HG02678 (cell line): Measurements from ENCODE around the gene ATP1B2.
"Not testable (repeated sequence)": the region's sequence is repeated elsewhere in the genome, so short reads cannot be mapped to it uniquely, and the experiment has no call there.

ENCODE experiments used
- ATAC-seq: cut with Tn5 transposase; IDR thresholded peaks from one replicate; pipeline ENCODE4 v1.9.1; 2021; ENCODE audit warnings: mild to moderate bottlenecking, moderate library complexity; ENCODE audit not compliant: unreplicated experiment

The ATP1B2 gene

DNA sequence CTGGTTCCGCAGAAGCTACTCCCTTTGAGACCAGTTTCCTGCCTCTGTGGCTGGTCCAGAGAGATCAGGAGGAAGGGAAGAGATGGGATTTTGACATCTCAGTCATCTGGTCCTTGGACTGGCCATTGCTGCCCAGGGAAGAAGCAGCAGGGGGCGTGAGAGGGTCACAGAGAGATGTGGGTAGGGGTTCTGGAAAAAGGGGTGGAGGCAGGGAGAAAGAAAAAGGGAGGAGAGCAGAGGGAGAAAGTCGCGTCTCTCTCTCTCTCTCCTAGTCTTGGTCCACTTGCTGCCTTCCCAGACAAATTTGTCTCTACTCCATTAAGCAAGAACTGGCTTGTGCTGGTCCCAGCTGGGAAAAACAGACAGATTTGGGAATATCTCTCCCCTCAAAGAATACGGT lies 16.3 kb upstream of the ATP1B2 start:
- ATAC-seq: no peak

DNA sequence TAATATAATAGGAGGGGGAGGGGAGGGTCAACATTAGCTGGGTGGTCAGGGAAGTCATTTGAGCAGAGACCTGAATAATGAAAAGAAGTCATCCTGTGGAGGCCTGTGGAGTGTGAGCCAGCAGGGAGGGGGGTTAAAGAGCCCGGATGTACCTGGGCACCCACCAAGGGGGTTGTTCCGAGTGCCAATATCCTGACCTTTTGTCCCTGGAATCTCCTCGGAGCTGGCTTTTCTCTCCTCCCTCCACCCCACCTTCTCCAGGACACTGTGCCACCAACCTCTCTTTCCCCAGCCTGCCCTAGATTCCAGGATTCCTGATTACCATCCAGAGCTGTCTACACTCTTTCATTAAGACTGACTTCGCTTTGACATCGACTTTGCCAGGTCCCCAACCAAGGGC lies 14.6 kb upstream of the ATP1B2 start:
- ATAC-seq: no peak

DNA sequence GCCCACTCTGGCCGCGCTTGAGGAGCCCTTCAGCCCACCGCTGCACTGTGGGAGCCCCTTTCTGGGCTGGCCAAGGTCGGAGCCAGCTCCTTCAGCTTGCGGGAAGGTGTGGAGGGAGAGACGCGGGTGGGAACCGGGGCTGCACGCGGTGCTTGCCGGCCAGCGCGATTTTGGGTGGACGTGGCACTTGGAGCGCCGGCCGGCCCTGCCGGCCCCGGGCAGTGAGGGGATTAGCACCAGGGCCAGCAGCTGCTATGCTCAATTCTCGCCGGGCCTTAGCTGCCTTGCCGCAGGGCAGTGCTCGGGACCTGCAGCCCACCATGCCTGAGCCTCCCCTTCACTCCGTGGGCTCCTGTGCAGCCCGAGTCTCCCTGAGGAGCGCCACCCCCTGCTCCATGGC lies 9.9 kb upstream of the ATP1B2 start:
- ATAC-seq: no peak

DNA sequence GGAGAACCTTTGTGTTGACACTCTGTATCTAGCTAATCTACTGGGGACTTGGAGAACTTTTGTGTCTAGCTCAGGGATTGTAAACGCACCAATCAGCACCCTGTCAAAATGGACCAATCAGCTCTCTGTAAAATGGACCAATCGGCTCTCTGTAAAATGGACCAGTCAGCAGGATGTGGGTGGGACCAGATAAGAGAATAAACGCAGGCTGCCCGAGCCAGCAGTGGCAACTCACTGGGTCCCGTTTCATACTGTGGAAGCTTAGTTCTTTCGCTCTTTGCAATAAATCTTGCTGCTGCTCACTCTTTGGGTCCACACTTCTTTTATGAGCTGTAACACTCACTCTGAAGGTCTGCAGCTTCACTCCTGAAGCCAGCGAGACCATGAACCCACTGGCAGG lies 9.1 kb upstream of the ATP1B2 start:
- not testable (repeated sequence) for ATAC-seq

DNA sequence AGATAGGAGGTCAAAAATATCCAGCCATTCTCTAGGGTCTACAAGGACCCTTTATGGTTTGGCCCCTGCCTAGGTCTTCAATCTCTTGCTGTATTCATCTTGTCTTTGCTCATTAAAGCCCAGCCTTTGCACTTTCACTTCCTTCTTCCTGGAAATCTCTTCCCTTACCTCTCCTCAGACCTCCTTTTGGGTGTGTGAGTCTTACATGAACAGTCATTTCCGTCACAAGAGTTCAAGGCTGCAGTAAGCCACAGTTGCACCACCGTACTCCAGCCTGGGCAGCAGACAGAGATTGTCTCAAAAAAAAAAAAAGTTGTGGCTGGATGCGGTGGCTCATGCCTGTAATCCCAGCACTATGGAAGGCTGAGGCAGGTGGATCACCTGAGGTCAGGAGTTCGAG lies 6.0 kb upstream of the ATP1B2 start:
- no peak for ATAC-seq

DNA sequence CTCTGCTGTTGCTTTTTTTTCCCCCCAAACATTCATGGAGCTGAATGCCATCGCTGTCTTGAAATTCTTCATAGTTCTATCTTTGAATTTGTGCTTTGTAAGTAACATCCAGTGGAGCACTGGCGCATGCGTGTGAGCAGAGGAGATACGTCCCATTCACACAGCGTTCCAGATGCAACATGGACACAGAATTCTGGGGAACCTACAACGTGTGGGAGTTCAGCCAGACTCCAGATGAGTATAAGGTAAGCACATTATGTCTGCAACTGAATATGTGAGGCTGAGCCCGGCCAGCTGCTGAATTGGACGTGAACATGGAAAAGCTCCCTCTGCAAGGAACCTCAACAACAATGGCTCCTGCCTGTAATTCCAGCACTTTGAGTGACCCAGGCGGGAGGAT lies 4.3 kb upstream of the ATP1B2 start:
- no peak for ATAC-seq

DNA sequence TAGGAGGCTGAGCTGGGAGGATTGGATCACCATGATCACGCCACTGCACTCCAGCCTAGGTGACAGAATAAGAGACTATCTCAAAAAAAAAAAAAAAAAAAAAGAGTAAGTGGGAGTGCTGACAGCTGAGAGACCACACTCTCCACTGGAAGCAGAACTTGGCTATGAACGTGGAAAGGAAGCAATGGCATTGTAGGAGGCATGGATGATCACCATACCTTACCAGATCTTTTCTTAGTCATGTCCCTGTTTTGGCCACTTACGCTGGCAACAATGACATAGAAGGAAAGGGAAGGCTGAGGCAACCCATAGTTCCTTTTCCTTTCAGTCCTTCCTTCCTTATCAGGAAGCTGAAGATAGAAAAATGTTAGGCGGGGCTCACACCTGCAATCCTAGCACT lies 3.7 kb upstream of the ATP1B2 start:
- no peak for ATAC-seq

DNA sequence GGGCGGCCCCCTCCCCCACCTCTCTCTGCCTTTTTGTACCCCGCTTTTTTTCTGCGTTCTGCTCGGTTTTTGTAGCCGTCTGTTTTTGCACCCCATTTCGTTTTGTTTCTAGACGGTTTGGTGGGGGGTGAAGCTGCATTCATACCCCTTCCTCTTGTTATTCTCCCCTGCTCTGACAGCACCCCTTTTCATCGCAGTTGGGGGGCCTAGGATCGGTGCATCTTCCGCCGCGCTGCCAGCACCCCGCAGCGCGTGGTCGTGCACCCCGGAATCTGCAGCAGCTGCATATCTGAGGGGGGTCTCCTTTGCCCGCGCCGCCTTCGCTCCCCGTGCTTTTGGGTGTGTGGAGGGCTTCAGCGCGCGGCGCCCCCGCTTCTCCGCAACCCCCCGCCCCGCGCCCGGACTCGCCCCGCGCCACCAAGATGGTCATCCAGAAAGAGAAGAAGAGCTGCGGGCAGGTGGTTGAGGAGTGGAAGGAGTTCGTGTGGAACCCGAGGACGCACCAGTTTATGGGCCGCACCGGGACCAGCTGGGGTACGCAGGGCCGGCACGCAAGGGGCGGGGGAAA lies 455 bp downstream of the ATP1B2 start:
- ATAC-seq: no peak

DNA sequence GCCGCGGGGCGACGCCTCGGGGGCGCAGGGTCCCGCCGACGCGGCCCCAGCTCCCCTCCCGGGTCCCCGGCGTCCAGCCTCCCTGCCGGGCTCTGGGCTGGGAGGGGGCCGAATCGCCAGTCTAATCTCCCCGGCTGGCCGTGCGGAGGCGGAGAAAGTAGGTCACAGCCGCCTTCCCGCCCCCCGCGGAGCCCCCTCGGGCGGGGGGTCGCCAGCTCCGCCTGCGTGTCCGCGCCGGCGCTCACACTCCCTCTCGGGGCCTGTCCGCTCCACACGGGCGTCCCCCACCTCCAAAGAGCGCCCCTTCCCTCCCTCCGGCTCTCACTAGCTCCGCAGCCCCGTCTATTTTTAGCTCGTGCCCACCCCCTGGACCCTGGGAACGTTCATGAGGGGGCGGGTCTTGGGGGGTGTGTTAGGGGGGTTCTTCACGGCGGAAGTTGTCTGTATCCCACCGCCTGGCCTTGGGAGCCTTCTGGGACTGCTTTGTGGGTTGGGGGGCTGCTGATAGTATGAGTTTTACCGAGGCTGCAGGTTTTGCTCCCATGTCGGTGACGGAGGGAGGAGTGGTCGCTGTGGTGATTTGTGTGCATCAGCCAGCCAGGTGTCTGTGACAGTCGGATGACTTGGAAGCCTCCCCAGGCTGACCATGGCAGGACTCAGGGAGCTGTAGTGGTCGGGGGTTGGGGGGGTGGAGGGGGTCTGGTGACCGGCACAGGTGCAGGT lies 1.1 kb downstream of the ATP1B2 start:
- ATAC-seq: no peak

DNA sequence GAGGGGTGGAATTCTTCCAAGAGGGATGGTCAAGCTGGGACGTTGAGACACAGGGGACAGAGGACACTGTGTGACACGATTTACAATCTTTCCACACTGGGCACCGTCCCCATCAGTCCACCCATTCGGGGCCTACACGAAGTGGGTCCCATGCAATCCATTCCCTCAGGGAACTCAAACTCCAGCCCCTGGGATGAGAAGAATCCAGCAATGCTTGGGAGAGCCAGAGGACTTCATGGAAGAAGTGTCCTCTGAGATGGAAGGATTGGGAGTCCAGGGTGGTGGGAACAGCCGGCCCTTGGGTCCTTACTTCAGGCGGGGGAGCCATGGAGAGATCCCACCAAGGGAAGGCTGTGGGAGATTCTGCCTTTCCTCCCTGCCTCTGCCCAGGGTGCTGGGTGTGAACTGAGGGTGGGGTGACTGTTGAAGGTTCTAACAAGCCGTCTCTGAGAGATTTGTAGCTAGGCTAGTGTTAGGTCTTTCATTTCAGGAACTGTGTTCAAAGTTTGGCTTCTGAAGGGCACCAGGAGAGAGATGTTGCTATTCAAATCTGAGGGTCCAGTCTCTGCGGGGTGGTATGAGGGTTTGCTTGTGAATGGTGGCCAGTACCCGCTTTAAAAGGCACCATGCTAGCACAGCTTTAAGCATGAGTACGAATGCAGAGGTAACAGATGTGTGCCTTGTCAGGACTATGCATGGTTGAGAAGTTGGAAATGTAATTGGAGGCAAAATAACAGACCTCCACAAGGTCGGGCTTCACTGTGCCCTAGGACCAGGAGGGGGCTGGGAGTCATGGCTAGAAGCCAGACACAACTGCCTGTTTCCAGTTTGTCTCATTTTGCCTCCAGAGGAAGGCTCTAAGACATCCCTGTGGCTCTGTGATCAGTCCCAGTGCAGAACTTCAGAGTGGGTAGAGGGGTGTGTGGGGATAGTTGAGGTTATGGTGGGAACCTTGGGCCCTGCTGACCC lies 1.9 kb downstream of the ATP1B2 start:
- ATAC-seq: no peak

DNA sequence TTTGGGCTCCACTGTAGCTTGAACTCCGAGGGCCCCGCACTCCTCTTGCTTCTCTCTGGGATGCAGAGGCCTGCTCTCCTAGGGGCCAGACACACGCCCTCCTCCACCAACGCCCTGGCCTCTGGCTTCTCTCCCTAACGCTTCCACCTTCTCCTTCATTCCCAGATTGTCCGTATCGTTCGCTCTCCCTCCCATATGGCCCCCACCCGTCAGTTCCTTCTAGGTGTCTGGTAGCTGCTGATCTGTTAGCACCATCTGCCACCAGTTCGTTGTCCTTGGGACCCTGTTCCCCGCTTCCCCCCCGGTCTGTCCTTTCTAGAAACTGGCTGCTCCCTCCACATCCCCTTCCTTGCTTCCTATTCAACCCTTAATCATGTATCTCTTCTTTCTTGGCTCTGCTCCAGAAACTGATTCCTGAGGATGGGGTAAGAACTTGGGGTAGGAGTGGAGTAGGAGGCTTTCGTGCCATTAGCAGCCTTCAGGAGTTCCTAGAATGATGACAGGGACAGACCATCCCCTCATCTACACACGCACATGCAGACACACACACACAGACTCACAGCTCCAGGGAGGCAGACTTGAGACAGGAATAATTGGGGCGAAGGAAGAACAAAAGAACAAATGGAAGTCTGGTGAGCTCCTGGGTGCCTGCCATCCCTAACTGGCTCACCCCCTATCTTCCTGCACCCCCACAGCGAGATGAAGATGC lies 4.3 kb downstream of the ATP1B2 start:
- ATAC-seq: no peak

DNA sequence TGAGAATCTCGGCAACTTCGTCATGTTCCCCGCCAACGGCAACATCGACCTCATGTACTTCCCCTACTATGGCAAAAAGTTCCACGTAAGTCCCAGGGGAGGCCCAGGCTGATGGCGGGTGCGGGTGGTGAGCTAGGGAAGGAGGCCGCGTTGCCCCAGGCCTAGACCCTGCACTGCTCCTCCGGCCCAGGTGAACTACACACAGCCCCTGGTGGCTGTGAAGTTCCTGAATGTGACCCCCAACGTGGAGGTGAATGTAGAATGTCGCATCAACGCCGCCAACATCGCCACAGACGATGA lies 4.8 kb downstream of the ATP1B2 start:
- no peak for ATAC-seq

DNA sequence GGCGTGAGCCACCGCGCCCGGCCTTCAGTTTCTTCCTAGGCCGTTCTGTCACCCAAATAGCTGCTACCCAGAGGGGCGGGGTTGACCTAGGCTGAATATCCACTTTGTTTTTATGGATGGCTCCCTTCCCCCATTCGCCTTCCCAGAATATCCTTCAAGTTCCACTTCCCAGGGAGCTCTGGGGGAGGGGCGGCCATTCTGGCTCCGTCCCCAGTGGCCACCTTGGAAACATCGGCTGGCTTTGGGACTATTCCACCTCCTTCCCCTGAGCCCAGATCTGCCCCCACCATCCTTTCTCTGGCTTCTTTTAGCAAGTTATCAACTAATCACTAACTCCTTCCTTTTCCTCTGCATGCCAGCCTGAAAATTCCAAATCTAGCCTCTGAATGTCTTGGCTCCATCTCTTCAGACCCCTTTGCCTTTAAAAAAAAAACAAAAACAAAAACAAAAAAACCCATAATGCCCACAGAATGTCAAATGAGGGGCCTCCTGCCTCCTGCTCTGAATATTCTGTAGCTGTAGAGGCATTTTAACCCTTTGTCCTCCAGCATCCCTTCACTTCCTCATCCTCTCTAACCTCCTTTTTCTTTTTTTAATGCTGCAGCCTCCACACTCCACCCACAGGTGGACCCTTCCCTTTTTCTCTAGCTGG lies 6.4 kb downstream of the ATP1B2 start:
- no peak for ATAC-seq

DNA sequence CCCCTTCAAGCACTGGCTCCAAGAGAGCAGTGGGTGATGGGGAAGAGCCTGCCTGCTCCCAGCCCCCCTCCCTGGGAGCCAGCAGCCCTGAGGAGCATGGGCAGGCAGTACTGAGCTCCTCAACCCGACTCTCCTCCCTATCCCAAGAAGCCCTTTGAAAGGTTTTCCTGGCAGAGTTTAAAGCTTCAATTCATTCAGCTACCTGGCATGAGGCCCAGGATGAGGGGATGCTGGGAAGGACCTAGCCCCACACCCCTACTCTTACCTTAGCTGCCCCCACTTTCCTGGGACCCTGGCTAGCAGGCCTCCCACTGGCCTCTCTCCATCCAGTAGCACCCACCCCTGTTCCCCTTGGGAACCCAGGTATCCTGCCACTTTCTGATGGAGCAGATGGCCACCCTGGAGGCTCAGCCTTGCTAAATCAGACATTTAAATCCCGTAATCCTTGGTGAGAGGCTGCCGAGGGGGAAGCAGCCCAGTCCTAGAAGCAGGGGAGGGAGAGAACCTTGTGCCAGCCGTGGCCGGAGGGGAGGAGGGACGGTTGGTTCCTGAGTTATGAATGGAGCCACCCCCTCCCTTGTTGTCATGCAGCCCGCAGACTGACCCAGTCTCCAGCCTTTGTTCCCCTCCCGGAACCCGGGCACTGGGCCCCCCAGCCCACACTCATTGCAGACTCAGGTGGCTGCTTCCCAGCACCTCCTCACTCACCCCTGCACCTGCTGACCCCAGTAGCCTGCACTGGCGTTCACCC lies 17.1 kb downstream of the ATP1B2 start:
- ATAC-seq: no peak

DNA sequence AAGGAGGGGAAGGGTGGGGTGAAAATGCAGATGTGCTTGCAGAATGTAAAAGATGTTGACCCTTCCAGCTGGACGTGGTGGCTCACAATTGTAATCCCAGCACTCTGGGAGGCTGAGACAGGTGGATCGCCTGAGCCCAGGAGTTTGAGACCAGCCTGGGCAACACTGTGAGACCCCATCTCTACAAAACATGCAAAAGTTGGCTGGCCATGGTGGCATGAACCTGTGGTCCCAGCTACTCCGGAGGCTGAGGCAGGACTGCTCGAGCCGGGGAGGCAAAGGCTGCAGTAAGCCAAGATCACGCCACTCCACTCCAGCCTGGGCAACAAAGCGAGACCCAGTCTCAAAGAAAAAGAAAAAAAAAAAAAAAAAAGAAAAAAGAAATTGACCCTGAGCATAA lies 17.8 kb downstream of the ATP1B2 start:
- no peak for ATAC-seq

DNA sequence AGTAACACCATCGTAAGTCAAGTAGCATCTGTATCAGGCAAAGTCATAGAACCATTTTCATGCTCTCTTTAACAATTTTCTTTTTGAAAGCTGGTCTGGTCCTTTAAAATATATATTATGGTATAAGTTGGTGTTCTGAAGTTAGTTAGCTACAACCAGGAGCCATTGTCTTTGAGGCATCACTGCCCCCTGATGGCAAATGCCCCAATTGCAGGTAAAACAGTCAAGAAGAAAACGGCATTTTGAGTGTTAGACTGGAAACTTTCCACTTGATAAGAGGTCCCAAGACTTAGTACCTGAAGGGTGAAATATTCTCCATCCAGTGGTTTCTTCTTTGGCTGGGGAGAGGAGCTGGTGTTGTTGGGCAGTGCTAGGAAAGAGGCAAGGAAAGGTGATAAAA lies 22.5 kb downstream of the ATP1B2 start:
- no peak for ATAC-seq

DNA sequence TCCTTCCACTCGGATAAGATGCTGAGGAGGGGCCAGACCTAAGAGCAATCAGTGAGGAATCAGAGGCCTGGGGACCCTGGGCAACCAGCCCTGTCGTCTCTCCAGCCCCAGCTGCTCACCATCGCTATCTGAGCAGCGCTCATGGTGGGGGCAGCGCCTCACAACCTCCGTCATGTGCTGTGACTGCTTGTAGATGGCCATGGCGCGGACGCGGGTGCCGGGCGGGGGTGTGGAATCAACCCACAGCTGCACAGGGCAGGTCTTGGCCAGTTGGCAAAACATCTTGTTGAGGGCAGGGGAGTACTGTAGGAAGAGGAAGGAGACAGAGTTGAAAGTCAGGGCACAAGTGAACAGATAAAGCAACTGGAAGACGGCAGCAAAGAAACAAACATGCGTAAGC lies 24.2 kb downstream of the ATP1B2 start:
- no peak for ATAC-seq

DNA sequence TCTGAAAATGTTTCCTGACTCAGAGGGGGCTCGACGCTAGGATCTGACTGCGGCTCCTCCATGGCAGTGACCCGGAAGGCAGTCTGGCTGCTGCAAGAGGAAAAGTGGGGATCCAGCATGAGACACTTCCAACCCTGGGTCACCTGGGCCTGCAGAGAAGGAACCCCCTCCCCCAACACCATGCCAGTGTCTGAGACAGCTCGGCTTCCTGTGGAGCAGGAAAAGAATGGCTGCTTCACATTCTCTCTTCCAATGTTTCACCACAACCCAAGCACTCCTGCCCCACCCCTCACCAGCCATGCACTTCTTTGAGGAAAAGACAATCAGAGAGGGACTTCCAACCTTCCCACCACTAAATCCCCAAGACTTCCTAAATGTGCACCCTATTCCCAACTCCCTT lies 25.8 kb downstream of the ATP1B2 start:
- no peak for ATAC-seq

DNA sequence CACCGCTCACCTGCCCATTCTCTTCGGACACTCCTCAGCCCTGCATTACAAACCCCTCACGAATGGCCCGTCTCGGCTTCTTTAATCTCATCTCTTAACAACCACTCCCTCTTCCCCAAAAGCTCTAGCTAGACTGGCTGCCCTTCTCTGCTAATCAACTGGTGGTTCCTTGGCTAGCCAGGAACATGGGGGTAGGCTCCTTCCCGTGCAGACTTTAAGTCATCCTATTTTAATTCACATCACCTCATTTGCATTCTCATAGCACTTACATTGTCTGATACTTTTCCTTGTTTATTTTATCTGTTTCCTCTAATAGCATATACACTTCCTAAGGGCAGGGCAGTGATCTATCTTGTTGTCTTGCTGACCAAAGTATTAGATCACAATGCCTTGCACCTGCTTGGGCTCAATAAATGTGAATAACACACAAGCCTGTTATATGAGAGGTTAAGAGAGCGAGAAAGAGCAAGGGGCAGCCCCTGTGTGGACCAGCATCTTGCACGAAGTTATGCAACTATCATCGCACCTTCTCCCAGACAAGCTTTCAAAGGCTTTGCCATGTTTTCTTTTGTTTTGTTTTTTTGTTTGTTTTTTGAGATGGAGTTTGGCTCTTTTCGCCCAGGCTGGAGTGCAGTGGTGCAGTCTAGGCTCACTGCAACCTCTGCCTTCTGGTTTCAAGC lies 26.8 kb downstream of the ATP1B2 start:
- no peak for ATAC-seq
